ENCODE measurements around the gene SPINK13. TPM values are rescaled to one million over a fixed set of nuclear protein-coding genes. Genes with fewer than 3 reads are reported as not detected.

SPINK13 gene, protein sequence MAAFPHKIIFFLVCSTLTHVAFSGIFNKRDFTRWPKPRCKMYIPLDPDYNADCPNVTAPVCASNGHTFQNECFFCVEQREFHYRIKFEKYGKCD
- total RNA-seq = not detected in 3 replicates
- long read RNA-seq = 0 reads

DNA sequence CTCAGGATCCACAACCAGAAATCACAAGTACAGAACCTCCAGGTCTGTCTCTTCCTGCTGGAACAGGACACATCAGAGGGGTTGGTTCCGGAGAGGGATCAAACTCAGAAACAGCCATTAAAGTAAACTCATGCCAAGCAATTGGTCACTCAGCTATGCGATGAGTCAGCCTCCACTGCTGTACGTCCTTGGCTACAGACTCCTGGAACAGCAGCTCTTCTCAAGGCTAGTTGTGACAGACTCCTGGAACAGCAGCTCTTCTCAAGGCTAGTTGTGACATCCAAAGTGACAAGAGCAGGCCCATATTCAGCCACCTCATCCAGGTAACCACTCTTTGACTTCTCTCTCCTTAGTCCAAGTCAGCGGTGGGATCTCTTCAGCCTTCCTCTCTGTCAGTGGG lies at the start of gene SPINK13:
TSS of gene SPINK13 (plus strand) at position 229 of the 400 bp plus-strand sequence. CDS start 1,279 bp downstream, outside the sequence.
- peaks cover 4% of the 10 kb centered on the region for H3K27me3 Mint-ChIP-seq (ENCODE audit: low read depth)
- no peak within 1 kb of the TSS for H3K27ac Mint-ChIP-seq (ENCODE audit: unreplicated experiment)
- H3K9me3 Mint-ChIP-seq (ENCODE audit: low read depth) = peaks cover 8% of the 10 kb centered on the region
- no peak within 1 kb of the TSS for H3K4me3 Mint-ChIP-seq (ENCODE audit: unreplicated experiment)
- no peak for DNase-seq (ENCODE audit: low spot score)
- H3K36me3 Mint-ChIP-seq (ENCODE audit: low read depth) = no peaks in the 10 kb centered on the region
- H3K4me1 Mint-ChIP-seq (ENCODE audit: low read depth) = no peaks in the 10 kb centered on the region
- TF ChIP-seq, protein P1, sequence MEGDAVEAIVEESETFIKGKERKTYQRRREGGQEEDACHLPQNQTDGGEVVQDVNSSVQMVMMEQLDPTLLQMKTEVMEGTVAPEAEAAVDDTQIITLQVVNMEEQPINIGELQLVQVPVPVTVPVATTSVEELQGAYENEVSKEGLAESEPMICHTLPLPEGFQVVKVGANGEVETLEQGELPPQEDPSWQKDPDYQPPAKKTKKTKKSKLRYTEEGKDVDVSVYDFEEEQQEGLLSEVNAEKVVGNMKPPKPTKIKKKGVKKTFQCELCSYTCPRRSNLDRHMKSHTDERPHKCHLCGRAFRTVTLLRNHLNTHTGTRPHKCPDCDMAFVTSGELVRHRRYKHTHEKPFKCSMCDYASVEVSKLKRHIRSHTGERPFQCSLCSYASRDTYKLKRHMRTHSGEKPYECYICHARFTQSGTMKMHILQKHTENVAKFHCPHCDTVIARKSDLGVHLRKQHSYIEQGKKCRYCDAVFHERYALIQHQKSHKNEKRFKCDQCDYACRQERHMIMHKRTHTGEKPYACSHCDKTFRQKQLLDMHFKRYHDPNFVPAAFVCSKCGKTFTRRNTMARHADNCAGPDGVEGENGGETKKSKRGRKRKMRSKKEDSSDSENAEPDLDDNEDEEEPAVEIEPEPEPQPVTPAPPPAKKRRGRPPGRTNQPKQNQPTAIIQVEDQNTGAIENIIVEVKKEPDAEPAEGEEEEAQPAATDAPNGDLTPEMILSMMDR (IDR thresholded peaks at IDR 0.05) = no peak

DNA sequence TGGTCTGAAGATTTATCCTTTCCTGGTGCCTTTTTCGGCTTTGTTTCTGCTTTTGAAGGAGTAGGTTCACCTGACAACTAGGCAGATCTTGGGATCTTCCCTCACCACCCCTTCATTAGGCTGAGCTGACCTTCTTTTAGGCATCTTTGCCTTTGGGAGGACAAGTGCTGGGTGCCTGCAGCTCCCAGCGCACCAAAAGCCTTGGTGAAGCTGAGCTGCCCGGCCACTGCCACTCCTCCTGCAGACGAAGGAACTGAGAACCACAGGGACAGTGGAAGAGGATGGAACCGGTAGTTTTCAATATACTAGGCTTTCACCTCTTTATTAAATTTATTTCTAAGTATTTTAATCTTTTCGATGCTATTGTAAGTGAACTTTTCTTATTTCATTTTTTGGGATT lies 47.1 kb upstream of the SPINK13 start:
- Mint-ChIP-seq H3K4me3 (ENCODE audit: unreplicated experiment) (no peak overlapping the region), H3K9me3 (ENCODE audit: low read depth) (no peaks in the 10 kb centered on the region), H3K4me1 (ENCODE audit: low read depth) (no peaks in the 10 kb centered on the region), H3K36me3 (ENCODE audit: low read depth) (no peaks in the 10 kb centered on the region), H3K27ac (ENCODE audit: unreplicated experiment) (no peak overlapping the region), H3K27me3 (ENCODE audit: low read depth) (peaks cover 31% of the 10 kb centered on the region)
- DNase-seq (ENCODE audit: low spot score) = no peak
- TF ChIP-seq, protein P1 (IDR thresholded peaks at IDR 0.05) = no peak

DNA sequence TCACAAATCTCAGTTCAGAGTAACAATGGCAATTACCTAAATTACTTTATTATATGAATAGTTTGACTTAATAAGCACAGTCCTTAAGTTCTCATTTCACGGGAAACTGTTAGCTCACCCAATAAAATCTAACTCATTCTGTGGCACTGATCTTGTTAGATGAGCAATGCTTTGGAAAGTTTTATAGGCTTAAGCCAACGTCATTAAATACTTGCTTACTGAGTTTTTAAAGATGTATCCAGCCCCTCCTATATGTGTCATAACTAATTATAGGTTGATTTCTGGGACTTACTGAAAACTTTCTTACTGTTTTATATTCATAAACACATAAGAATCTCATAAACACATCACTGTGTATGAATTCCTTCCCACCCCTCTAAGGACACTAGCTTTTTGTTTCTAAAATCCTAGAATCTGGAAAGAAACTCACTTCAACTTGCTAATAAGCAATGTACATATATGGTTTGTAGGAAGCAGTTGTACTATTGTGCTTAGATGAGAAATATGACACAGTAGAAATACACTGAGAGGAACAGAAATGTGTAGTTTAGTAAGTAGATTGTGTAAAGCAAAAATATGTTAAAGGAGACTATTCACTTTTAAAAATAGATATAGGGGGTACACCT lies 44.4 kb upstream of the SPINK13 start:
- H3K27ac Mint-ChIP-seq (ENCODE audit: unreplicated experiment) = no peak overlapping the region
- DNase-seq (ENCODE audit: low spot score) = no peak
- H3K27me3 Mint-ChIP-seq (ENCODE audit: low read depth) = peaks cover 32% of the 10 kb centered on the region
- H3K4me1 Mint-ChIP-seq (ENCODE audit: low read depth) = no peaks in the 10 kb centered on the region
- H3K9me3 Mint-ChIP-seq (ENCODE audit: low read depth) = no peaks in the 10 kb centered on the region
- no peaks in the 10 kb centered on the region for H3K36me3 Mint-ChIP-seq (ENCODE audit: low read depth)
- no peak overlapping the region for H3K4me3 Mint-ChIP-seq (ENCODE audit: unreplicated experiment)
- TF ChIP-seq, protein P1 (IDR thresholded peaks at IDR 0.05) = no peak

DNA sequence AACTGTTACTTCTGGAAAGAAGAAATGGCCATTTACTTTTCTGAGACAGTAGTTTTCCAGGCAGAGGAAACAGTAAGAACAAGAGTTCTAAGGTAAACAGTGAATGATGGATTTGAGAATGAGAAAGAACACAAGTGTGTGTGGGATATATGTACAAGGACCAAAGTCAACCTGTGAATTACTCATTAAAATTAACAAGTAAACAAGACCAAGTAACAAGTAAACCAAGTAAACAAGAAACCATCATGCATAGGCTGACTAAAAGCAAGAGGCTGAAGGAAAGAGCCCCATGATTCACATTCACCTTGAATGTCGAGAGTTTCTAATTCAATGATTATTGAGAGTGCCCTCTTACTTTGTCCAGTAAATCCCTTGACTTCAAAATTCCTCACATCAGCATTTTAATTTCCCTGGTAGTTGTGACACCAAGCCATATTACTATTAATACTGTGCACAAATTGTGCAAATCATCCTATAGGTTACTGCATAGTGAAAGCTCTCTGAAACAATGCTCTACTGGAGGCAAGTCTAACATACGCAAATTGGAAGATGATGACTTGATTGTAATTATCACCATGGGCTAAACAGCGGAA lies 40.1 kb upstream of the SPINK13 start:
- TF ChIP-seq, protein P1 (IDR thresholded peaks at IDR 0.05) = no peak
- no peaks in the 10 kb centered on the region for H3K36me3 Mint-ChIP-seq (ENCODE audit: low read depth)
- H3K27ac Mint-ChIP-seq (ENCODE audit: unreplicated experiment) = no peak overlapping the region
- DNase-seq (ENCODE audit: low spot score) = no peak
- no peaks in the 10 kb centered on the region for H3K4me1 Mint-ChIP-seq (ENCODE audit: low read depth)
- H3K27me3 Mint-ChIP-seq (ENCODE audit: low read depth) = peaks cover 16% of the 10 kb centered on the region
- no peak overlapping the region for H3K4me3 Mint-ChIP-seq (ENCODE audit: unreplicated experiment)
- H3K9me3 Mint-ChIP-seq (ENCODE audit: low read depth) = no peaks in the 10 kb centered on the region

DNA sequence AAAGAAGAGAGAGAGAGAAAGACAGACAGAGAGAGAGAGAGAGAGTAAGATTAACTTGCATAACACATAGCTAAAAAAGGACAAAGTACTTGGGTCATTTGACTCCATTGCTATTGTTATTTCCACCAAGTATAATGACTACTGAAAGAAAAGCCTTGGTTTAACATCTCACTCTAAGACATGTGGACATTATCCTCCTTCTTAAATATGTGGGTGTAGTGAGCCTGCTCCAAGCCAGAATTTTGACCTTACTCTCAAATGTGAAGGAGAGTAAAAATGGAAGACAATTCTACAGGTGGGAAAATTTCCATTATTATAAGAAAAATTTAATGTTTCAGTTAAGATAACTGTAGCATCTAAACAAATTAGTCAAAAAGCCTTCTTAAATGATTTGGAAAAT lies 38.8 kb upstream of the SPINK13 start:
- Mint-ChIP-seq H3K27ac (ENCODE audit: unreplicated experiment) (no peak overlapping the region), H3K4me3 (ENCODE audit: unreplicated experiment) (no peak overlapping the region), H3K4me1 (ENCODE audit: low read depth) (no peaks in the 10 kb centered on the region), H3K36me3 (ENCODE audit: low read depth) (no peaks in the 10 kb centered on the region), H3K27me3 (ENCODE audit: low read depth) (peaks cover 16% of the 10 kb centered on the region), H3K9me3 (ENCODE audit: low read depth) (no peaks in the 10 kb centered on the region)
- TF ChIP-seq, protein P1 (IDR thresholded peaks at IDR 0.05) = no peak
- DNase-seq (ENCODE audit: low spot score) = no peak
